Stimulated activated CD8-positive, alpha-beta memory T cell treated with anti-CD3 and anti-CD28 coated beads, Interleukin-12 subunit alpha, Interleukin-12 subunit beta, amount 100 ng/mL, for 4 hours (primary cell): Measurements from ENCODE around the gene HOXB7.

Experiments used
- DNase-seq: peaks from one replicate; pipeline ENCODE4 v3.0.0-alpha.2; 2020; ENCODE audit warnings: low read depth

The HOXB7 gene

DNA sequence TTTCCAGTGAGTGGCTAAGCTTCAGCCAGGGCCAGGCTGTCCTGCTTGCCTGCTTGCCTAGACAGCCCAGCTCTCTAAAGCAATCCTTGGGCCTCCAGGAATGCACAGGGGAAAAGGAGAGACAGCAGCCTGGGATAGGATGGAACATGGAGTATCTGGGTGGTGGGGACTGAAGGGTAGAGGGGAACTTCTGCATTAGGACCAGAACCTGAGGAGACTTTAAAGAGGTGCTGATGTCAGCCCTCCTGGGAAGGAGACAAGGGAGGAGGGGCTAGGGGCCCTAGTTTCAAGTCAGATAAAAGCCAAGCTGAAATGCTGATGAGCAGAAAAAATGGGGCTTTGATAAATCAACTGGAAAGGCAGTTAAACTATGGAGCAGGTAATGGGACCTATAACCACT is 1.8 kb downstream of the HOXB7 start:
- DNase-seq = no peak

- no peak for DNase-seq
Measured at GRCh38 chr17:48608494-48608834, 2.4 kb downstream of the HOXB7 start.

GRCh38 chr17:48606892-48607614 is 3.8 kb downstream of the HOXB7 start:
- DNase-seq = no peak

GRCh38 chr17:48605991-48606891 is 4.6 kb downstream of the HOXB7 start:
- no peak for DNase-seq

DNA sequence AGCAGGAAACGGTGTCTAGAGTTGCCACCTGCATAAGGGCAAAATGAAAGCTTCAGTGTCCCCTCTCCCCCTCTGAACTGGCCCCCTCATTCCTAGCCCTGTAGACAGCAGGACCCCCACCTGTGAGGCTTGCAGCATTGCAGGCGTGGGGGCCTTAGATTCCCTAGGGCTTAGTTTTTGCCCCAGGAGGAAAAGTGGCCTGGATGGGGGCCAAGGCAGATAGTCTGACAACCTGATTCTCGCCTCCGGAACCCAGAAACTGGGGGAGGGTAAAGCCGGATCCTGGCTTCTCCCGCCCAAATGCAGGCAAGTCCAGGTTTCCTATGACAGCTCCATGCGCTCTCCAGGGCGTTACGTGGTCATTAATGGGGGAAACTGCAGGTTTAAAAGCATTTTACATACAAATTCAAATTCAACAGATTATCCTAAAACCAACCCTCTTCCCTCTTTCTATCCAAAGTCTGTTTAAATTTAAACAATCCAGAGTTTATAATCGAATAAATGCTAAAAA is 5.4 kb downstream of the HOXB7 start:
- DNase-seq = no peak

DNA sequence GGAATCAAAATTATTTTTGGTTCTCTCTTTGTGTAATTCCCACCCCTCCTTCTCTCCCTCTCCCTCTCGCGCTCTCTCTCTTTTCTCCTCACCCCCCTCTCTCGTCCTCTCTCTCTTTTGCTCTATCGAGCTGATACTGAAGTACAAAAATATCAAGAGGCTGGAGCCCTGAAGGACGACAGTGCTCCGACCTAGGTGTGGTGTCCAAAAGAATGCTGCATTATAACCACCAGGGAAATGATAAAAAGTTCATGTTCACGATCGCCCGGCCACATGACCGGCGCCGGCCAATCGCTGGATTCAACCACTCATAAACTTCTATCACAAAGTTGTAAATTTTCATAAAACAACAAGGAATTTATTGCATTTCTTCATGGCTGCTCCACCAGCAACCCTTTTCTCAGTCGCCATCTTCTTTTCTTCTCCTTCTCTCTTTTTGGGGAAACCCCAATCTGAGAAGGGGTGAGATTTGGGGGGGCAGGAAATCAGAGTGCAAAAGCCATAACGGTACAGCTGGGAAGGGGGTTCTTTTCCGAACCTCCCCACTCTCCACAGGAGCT is 6.0 kb downstream of the HOXB7 start, which contains the start of gene HOXB6:
HOXB6 (minus strand) TSS at position 217 of the 560 bp plus-strand sequence. CDS start 6,836 bp downstream, outside the sequence.
- DNase-seq = no peak

DNA sequence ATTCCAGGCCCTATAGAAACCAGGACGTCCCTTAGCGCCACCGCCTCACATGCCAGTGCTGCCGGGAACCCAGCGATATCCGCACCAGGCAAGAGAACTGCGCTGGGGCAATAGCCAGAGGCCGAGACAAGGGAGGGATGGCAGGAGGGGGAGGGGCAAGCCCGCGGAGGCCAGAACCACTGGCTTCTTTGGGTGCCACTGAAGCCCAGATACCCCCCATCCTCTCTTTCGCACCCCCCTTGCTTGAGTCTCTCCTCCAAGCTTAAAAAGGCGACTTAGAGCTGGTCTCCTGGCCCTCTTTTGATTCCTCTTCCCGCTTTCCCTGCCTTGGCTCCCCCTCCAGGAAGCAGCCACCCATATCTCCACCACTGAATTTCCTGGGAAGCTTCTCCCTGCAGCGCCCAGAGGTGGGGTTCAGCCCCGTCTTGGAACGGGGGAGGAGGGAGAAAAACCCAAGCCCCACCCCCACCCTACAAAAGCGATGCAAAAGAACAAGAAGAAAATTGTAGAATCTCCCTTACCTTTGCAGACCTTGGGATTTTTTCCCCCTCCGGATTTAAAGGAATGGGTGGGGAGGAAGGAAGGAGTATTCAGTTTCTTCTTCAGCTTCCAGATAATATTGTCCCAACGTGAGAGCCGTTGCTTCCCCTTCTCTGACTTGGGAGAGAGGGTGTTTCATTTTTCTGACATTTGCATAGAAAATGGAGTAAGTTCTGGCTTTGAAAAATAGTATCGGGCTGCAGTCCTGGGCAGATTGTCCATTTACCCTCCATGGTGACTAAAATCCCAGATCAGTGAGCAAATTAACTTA is 6.7 kb downstream of the HOXB7 start:
- DNase-seq = no peak

DNA sequence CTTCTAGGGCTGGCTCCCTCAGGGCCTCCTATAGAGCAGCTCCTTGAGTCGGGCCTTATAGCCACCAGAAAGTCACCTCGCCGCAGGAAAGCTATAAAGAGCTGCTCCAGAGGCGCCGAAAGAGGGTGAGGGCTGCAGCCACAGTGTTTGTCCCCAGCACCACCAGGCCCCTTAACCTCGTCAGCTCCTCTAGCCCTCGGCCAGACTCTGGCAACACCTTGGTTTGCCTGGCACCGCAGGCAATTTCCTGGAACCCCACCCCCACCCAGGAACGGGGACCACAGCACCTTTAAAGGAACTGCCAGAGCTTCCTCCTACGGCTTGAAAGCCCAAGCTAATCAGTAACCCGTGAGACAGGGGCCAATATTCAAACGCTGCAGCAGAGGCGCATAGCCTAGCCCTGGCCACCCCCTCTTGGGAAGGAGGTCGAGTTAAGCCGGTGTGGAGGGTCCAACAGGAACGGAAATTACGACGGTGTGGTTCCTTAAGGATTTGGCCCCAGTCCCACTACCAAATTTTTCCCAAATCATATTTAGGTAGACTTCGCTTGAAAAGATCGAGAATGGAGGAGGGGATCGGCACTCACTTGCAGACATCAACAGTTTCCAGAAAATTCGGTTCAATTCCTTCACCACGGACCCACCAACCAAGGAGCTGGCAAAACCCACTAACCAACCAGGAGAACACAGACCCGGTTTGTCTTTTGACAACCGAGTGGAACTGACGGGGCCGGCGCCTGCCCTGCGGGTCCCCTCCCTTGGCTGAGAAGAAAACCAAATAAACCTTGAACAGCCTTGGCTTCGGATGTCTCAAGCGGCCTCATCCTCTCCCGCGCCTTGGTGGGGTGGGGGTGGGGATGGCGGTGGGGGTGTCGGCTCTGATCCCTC is 9.0 kb downstream of the HOXB7 start:
- no peak for DNase-seq

DNA sequence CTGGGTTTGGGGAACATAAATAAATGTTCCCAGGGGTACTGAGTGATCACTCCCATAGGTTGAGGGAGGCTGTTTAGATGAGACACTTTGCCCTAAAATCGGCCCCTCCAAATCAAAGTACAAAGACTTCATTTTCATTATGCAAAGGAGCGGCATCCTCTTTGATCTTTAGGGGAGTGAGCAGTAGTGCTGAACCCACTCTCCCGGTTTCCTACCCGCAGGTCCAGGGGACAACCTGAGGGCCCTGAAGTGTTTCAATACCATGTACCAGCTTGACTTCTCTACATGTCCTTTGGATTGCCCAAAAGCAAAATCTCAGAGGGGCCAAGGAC is 9.6 kb downstream of the HOXB7 start:
- DNase-seq = no peak

DNA sequence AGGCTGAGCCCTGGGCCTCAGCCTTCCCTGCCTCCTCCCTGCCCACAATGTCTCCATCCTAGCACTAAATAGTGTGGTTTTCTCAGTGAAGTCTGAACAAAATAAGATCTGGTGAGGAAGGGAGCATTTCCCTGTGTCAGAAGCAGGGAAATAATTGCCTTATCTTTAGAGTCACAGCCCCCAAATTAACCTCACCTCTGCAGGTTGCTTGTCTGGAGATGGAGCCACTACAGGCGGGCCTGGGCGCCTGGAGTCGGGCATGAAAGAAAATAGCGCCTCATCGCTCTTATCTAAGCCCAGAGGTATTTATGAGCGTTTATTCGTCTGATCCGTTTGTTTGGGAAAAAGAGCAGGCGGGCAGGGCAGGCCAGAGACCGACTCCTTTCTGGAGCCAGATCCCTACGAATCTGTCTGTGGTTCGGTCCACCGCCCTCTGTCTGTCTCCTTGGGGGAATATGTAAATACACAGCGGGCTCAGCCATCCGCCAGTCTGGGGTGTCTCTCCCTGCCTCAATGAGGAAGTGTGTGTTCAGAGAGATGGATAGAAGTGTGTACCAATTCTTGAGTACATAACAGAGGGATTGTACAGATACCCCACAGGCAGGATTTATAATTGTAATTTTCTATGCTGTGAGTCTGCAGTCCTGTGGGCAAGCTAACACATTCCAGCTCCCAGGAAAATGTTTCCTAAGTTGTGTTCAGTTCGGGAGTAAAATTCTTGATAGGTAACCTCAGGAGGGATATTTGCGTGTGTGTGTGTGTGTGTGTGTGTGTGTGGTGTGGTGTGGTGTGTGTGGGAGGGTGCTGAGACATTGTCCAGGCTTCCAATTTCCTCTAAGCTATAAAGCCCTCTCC is 10.3 kb downstream of the HOXB7 start:
- DNase-seq = no peak

DNA sequence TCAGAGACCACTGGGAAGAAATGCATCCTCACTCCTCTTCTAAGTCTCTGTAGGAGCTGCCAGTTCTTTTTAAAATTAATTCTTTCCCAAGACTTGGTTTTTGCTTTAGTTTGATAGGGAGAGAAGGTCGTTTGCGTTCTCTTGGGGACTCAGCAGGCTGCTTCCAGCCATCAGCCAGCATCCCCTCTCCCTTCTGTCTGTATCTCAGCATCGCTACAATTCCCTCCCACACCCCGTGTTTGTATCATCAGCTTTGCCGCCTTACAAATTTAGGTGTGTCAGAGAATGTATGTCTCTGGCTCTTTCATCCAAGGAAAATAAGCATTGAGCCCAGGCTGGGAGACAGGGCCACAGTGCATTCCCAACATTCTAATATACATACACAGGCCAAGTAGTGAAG is 11.5 kb downstream of the HOXB7 start:
- DNase-seq = no peak

GRCh38 chr17:48598736-48599135 is 12.1 kb downstream of the HOXB7 start:
- DNase-seq = no peak

GRCh38 chr17:48597778-48598631 is 12.8 kb downstream of the HOXB7 start:
- no peak for DNase-seq

- no peak for DNase-seq
Measured at GRCh38 chr17:48597528-48597777, 13.4 kb downstream of the HOXB7 start.

GRCh38 chr17:48596735-48597527 is 13.9 kb downstream of the HOXB7 start:
- DNase-seq = no peak

- DNase-seq = no peak
Measured at GRCh38 chr17:48596000-48596734, 14.7 kb downstream of the HOXB7 start.

DNA sequence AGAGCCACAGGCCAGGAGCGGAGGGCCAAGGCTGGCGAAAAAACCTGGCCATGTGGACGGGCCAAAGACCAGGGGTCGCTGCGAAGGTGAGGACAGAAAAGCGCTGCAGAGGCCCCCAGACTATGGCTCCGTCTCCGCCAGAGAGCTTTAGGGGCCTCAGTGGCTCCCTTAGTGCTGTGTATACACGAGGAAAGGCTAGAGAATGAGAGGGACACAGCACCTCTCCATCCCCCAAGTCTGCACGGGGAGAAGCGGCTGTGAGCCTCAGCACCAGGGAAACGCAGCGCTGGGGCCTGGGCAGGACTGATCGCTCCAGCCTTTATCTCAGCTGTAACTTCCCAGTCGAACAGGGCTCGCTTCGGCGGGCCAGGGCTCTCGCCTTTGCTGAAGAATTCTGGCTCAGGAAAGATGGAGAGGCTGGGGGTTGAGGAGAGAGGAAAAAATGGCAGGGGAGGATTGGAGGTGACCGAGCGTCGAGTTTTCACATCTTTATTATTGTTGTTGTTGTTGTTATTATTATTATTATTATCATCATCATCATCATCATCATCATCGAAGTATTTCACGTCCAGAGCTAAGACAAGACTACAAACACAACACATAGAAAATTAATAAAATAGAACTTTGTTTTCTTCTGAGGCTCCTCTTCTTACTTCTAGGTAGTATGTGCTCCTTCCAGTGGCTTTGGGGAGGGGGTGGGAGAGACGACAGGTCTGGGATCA is 15.4 kb downstream of the HOXB7 start:
- DNase-seq = no peak
